ENCODE results near the gene CEP295NL. TPM values are rescaled to one million over a fixed set of nuclear protein-coding genes. Genes with fewer than 3 reads are reported as not detected.

CEP295NL gene
- total RNA-seq, 6 experiments from 2014 or later: 0.85 to 2.7 (median 1.6) TPM

GRCh38 chr17:78864117-78864516, 38.9 kb downstream of the CEP295NL start:
- no peak for DNase-seq
- Mint-ChIP-seq H3K9me3 (peaks cover 3% of the 10 kb centered on the region; the same call in 1 of the 2 replicates), H3K4me3 (peak overlapping the region; percentile 60; the same call in 1 of the 2 replicates), H3K4me1 (ENCODE audit: low read depth) (peaks cover 67% of the 10 kb centered on the region), H3K27ac (peak overlapping the region; percentile 72; the same call in 1 of the 2 replicates), H3K27me3 (ENCODE audit: insufficient read depth) (peaks cover 22% of the 10 kb centered on the region), H3K36me3 (ENCODE audit: low read depth) (peaks cover 38% of the 10 kb centered on the region)
- TF ChIP-seq CTCF (IDR thresholded peaks at IDR 0.05): no peak

GRCh38 chr17:78862073-78863023, 40.7 kb downstream of the CEP295NL start:
- Mint-ChIP-seq H3K9me3 (peaks cover 3% of the 10 kb centered on the region; the same call in 1 of the 2 replicates), H3K36me3 (ENCODE audit: low read depth) (peaks cover 28% of the 10 kb centered on the region), H3K4me3 (peak overlapping the region; percentile 69), H3K27me3 (ENCODE audit: insufficient read depth) (peaks cover 19% of the 10 kb centered on the region), H3K27ac (peak overlapping the region; percentile 100), H3K4me1 (ENCODE audit: low read depth) (peaks cover 49% of the 10 kb centered on the region)
- no peak for TF ChIP-seq CTCF (IDR thresholded peaks at IDR 0.05)
- peak; percentile 97 for DNase-seq

GRCh38 chr17:78861229-78861628, 41.8 kb downstream of the CEP295NL start:
- Mint-ChIP-seq H3K27ac (peak overlapping the region; percentile 100), H3K4me3 (peak overlapping the region; percentile 45; the same call in 1 of the 2 replicates), H3K9me3 (peaks cover 3% of the 10 kb centered on the region; the same call in 1 of the 2 replicates), H3K36me3 (ENCODE audit: low read depth) (peaks cover 25% of the 10 kb centered on the region), H3K4me1 (ENCODE audit: low read depth) (peaks cover 39% of the 10 kb centered on the region), H3K27me3 (ENCODE audit: insufficient read depth) (peaks cover 21% of the 10 kb centered on the region)
- TF ChIP-seq CTCF (IDR thresholded peaks at IDR 0.05): no peak
- DNase-seq: no peak

GRCh38 chr17:78859051-78859450, 44.0 kb downstream of the CEP295NL start:
- peaks cover 3% of the 10 kb centered on the region; the same call in 1 of the 2 replicates for H3K9me3 Mint-ChIP-seq

GRCh38 chr17:78857266-78857665, 45.7 kb downstream of the CEP295NL start:
- DNase-seq: no peak
- no peak overlapping the region for H3K27ac Mint-ChIP-seq
- H3K4me1 Mint-ChIP-seq (ENCODE audit: low read depth): peaks cover 16% of the 10 kb centered on the region
- peaks cover 18% of the 10 kb centered on the region for H3K27me3 Mint-ChIP-seq (ENCODE audit: insufficient read depth)
- H3K4me3 Mint-ChIP-seq: no peak overlapping the region
- H3K36me3 Mint-ChIP-seq (ENCODE audit: low read depth): peaks cover 25% of the 10 kb centered on the region
- H3K9me3 Mint-ChIP-seq: no peaks in the 10 kb centered on the region
- TF ChIP-seq CTCF (IDR thresholded peaks at IDR 0.05): no peak

More at GRCh38 chr17:78859051-78859450, 44.0 kb downstream of the CEP295NL start:
- Mint-ChIP-seq H3K4me1 (ENCODE audit: low read depth) (peaks cover 30% of the 10 kb centered on the region), H3K36me3 (ENCODE audit: low read depth) (peaks cover 24% of the 10 kb centered on the region), H3K4me3 (no peak overlapping the region), H3K27me3 (ENCODE audit: insufficient read depth) (peaks cover 18% of the 10 kb centered on the region), H3K27ac (no peak overlapping the region)
- no peak for TF ChIP-seq CTCF (IDR thresholded peaks at IDR 0.05)
- no peak for DNase-seq

Measured in HFFc6 (cell line).